ENCODE measurements around the gene RASA3. TPM values are rescaled to one million over a fixed set of nuclear protein-coding genes. Genes with fewer than 3 reads are reported as not detected.
A peak's percentile ranks its signal among the peaks of the same experiment; 100 is the strongest.

Gene RASA3
- total and polyA plus RNA-seq, 9 of the 15 experiments (the other 6 are each of a cell fraction or from before 2014, with no cell fraction given), result 0.72 to 25.3 (median 14.4) TPM

DNA sequence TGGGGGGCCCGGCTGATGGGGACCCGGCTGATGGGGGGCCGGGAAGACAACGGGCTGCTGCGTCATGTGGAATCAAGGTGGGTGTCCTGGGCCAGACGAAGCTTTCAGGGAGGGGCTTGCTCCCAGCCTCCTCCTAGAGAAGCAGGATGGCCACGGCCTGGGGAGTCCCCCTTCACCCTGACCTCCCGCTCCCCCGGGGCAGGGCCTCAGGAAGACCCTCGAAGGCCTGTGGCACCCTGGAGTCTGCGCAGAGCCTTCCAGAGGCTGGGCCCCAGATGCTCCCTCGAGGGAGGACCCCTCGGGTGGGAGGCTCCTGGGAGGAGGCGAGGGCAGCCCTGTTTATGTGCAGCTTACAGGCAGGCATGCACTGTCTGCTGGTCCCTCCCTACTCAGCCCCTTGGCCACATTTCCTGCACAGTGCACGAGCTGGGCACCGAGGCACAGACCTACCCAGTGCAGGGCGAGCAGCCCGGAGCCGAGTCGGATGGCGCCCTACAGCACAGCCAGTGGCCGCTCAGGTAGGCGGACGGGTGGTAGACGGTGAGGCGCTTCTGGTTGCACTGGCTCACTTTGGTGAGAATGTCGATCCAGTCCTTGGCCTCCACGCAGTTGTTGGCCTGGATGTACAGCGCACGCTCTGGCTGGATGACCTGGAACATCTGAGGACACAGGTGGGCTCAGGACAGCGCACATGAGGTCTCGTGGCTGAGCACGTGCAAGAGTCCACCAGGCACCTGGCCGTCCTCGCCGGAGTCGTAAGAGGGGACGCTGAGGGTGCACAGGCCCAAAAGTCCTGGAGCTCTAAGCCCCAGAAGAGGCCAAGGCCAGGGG lies 136.1 kb downstream of the RASA3 start:
- TF ChIP-seq CBX8 (IDR thresholded peaks at IDR 0.05; ENCODE audit: borderline replicate concordance, extremely low read depth, low read depth, low read length, poor library complexity, severe bottlenecking) (no peak), POLR2G (IDR thresholded peaks at IDR 0.05; ENCODE audit: low read depth, low read length) (0 out of 2 replicates have a peak, but pooled peaks have one; percentile 17)
- no peak for DNase-seq (ENCODE audit: extremely low read depth in 1 of 4, low spot score in 3 of 4)
- ChIA-PET POLR2A (no interaction called here), CTCF (ENCODE audit: low intra/inter-chr PET ratio) (no interaction called here)
- Histone ChIP-seq H3K9me3 (replicated peaks; ENCODE audit: control insufficient read depth, insufficient read depth, low read depth, low read length) (no peaks in the 10 kb centered on the region; the same call in 1 of the 2 replicates), H3K27ac (ENCODE audit: extremely low read depth, low read depth, low read length) (no peak overlapping the region), H3K27me3 (ENCODE audit: control insufficient read depth in 2 of 2, insufficient read depth in 2 of 2, low read length in 2 of 2) (no peaks in the 10 kb centered on the region), H2AFZ (ENCODE audit: low read depth, low read length) (no peak overlapping the region), H3K4me2 (ENCODE audit: insufficient read depth, low read length) (no peak overlapping the region), H3K9ac (ENCODE audit: insufficient read depth in 1 of 2, low read depth in 2 of 2, low read length in 2 of 2) (no peak overlapping the region; a peak in 1 of 4 replicates), H4K20me1 (replicated peaks; ENCODE audit: control insufficient read depth, insufficient read depth, low read length) (no peaks in the 10 kb centered on the region), H3K79me2 (ENCODE audit: control insufficient read depth, insufficient read depth, low read length) (no peaks in the 10 kb centered on the region), H3K9me1 (ENCODE audit: control insufficient read depth, insufficient read depth, low read length) (no peaks in the 10 kb centered on the region), H3K4me3 (no peak overlapping the region), H3K36me3 (ENCODE audit: control insufficient read depth, insufficient read depth, low read length) (peaks cover 23% of the 10 kb centered on the region; the same call in 2 of the 3 replicates), H3K4me1 (replicated peaks in 1 of 2; ENCODE audit: control insufficient read depth in 2 of 2, insufficient read depth in 2 of 2, low read length in 2 of 2) (peaks cover 0 to 9% of the 10 kb centered on the region in 2 experiments; a peak in 1 of 5 replicates)
- BruUV-seq (replicated peaks), result no TSS peak
- WGBS (ENCODE audit: insufficient coverage, low coverage, missing lambda C conversion rate), result 87% methylated on average over 3 of the region's 38 CpGs
- no peak for ATAC-seq
- FAIRE-seq, result no peak
- in situ Hi-C loops (cut with MboI), result no loop called here
- intact Hi-C loops (cut with micrococcal nuclease), result no loop called here

- ATAC-seq (no peak), DNase-seq (ENCODE audit: extremely low read depth in 1 of 4, low spot score in 3 of 4) (no peak), FAIRE-seq (no peak)
- H3K9me1 ChIP-seq (ENCODE audit: control insufficient read depth, insufficient read depth, low read length), result no peaks in the 10 kb centered on the region
- H3K4me1 ChIP-seq (replicated peaks in 1 of 2; ENCODE audit: control insufficient read depth in 2 of 2, insufficient read depth in 2 of 2, low read length in 2 of 2), result peaks cover 0 to 6% of the 10 kb centered on the region in 2 experiments; a peak in 1 of 5 replicates
- H3K9me3 ChIP-seq (replicated peaks; ENCODE audit: control insufficient read depth, insufficient read depth, low read depth, low read length), result no peaks in the 10 kb centered on the region; the same call in 1 of the 2 replicates
- H3K36me3 ChIP-seq (ENCODE audit: control insufficient read depth, insufficient read depth, low read length), result peaks cover 33% of the 10 kb centered on the region; the same call in 2 of the 3 replicates
- no peaks in the 10 kb centered on the region for H3K79me2 ChIP-seq (ENCODE audit: control insufficient read depth, insufficient read depth, low read length)
- no peak overlapping the region for H3K4me3 ChIP-seq
- H4K20me1 ChIP-seq (replicated peaks; ENCODE audit: control insufficient read depth, insufficient read depth, low read length), result no peaks in the 10 kb centered on the region
- intact Hi-C loops (cut with micrococcal nuclease) (no loop called here), in situ Hi-C loops (cut with MboI) (no loop called here)
- ChIA-PET CTCF (ENCODE audit: low intra/inter-chr PET ratio) (no interaction called here), POLR2A (interaction anchor here (0.7 kb wide), 1 partner anchor 1830 kb away, joined by 3 read pairs; no protein-coding TSS in a partner anchor)
- H3K4me2 ChIP-seq (ENCODE audit: insufficient read depth, low read length), result no peak overlapping the region
- peak; percentile 45; the same call in 1 of the 2 replicates for TF ChIP-seq POLR2G (IDR thresholded peaks at IDR 0.05; ENCODE audit: low read depth, low read length)
- TF ChIP-seq ZKSCAN8 (CRISPR knock-in tag; IDR thresholded peaks at IDR 0.05), result no peak
- no peak overlapping the region for H2AFZ ChIP-seq (ENCODE audit: low read depth, low read length)
- WGBS (ENCODE audit: insufficient coverage, low coverage, missing lambda C conversion rate), result 89% methylated on average over 12 of the region's 23 CpGs
- no peak overlapping the region for H3K9ac ChIP-seq (ENCODE audit: insufficient read depth in 1 of 2, low read depth in 2 of 2, low read length in 2 of 2)
- no TSS peak for BruUV-seq (replicated peaks)
- H3K27me3 ChIP-seq (ENCODE audit: control insufficient read depth in 2 of 2, insufficient read depth in 2 of 2, low read length in 2 of 2), result no peaks in the 10 kb centered on the region
- H3K27ac ChIP-seq (ENCODE audit: extremely low read depth, low read depth, low read length), result no peak overlapping the region
Measured at GRCh38 chr13:113995051-113995601, 137.3 kb downstream of the RASA3 start.

Data from K562 (cell line).